Tibial nerve (tissue), 4 donors: Measurements from ENCODE around the gene POU2F2. TPM values are rescaled to one million over a fixed set of nuclear protein-coding genes. Genes with fewer than 3 reads are reported as not detected.

Experiments used
- DNase-seq, 2 donors: peaks; one replicate each; pipeline ENCODE4 v3.0.0-alpha.2; 2019; ENCODE audit warnings: low spot score in 2 of 2
- H3K27ac ChIP-seq, 4 donors: fragments of 200-600 bp; sonication (generic) in 3 of 4; one replicate each; pipeline ENCODE4 v1.5.1; 2017 to 2019; ENCODE audit warnings: mild to moderate bottlenecking in 1 of 4
- H3K27me3 ChIP-seq, 2 donors: fragments of 200-600 bp; sonication (generic) in 1 of 2; one replicate each; pipeline versions ENCODE4 v1.5.1 to v1.6.0; 2017 to 2019
- H3K36me3 ChIP-seq, 3 donors: fragments of 200-600 bp; sonication (generic); one replicate each; pipeline ENCODE4 v1.5.1; 2018 to 2019
- H3K4me1 ChIP-seq, 4 donors: fragments of 200-600 bp; sonication (generic) in 3 of 4; one replicate each; pipeline ENCODE4 v1.5.1; 2017 to 2019
- H3K4me3 ChIP-seq, 4 donors: fragments of 200-600 bp; sonication (generic) in 3 of 4; one replicate each; pipeline ENCODE4 v1.5.1; 2017 to 2019; ENCODE audit warnings: mild to moderate bottlenecking in 1 of 4, moderate library complexity in 1 of 4
- H3K9me3 ChIP-seq, 4 donors: fragments of 200-600 bp; sonication (generic) in 3 of 4; one replicate each; pipeline ENCODE4 v1.5.1; 2017 to 2019
- EP300 ChIP-seq, 2 donors: sonication (generic); formaldehyde crosslinking; IDR thresholded peaks; one replicate each; pipeline ENCODE4 v1.6.1; 2017; ENCODE audit warnings: antibody characterized with exemption in 2 of 2, mild to moderate bottlenecking in 1 of 2
- POLR2A ChIP-seq, 2 donors: fragments of 450-650 bp; IDR thresholded peaks; one replicate each; pipeline ENCODE4 v1.6.1; 2017; ENCODE audit warnings: antibody characterized with exemption in 2 of 2, mild to moderate bottlenecking in 2 of 2, moderate library complexity in 2 of 2
- WGBS, 2 donors: methylation state at CpG; one replicate each; pipeline ENCODE4 v1.1.5; 2018; 5-methylcytosine and 5-hydroxymethylcytosine counted together
- small RNA-seq: library from RNA; depleted of rRNA; stranded (forward); fragments of <200 nt; gene quantifications from one replicate; pipeline ENCODE3, GENCODE V24; 2016
- total RNA-seq, 4 donors: library from RNA; depleted of rRNA; stranded (reverse); fragments of >200 nt; gene quantifications; one replicate each; pipeline ENCODE4 v1.1.0, GENCODE V29; 2016
- TF ChIP-seq, protein P1 (sequence below), 5 experiments: fragments of 200-600 bp in 3 of 5; fragments of 450-650 bp in 2 of 5; sonication (generic) in 3 of 5; IDR thresholded peaks; one replicate each; pipeline ENCODE4 v1.5.1; 2016 to 2019; ENCODE audit warnings: antibody characterized with exemption in 5 of 5, mild to moderate bottlenecking in 3 of 5, moderate library complexity in 2 of 5

The POU2F2 gene
- total RNA-seq, 4 donors from 2014 or later: 0.21 to 6.0 (median 0.51) TPM

DNA sequence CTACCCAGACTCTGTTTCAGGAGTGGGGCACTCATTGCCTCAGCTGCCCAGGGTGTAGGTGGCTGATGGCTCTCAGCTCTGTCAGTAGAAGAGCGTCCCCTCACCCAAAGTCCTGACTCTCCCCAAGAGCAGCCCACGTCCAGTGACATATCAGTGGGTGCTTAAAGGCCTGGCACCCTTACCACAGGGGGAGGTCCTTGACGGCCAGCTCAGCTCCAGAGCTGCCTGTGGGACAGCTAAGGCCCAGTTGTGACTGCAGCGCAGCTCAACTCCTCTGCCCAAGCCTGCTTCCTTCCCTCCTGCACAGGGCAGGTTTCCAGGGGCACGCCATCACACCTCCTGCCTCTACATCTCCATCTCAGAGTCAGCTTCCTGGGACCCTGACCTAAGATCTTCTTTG is 94.6 kb downstream of the POU2F2 start:
- no peak for DNase-seq
- H3K36me3 ChIP-seq: peaks cover 0 to 28% (median 0%) of the 10 kb centered on the region in 3 donors
- no peaks in the 10 kb centered on the region for H3K27me3 ChIP-seq
- TF ChIP-seq, protein P1, sequence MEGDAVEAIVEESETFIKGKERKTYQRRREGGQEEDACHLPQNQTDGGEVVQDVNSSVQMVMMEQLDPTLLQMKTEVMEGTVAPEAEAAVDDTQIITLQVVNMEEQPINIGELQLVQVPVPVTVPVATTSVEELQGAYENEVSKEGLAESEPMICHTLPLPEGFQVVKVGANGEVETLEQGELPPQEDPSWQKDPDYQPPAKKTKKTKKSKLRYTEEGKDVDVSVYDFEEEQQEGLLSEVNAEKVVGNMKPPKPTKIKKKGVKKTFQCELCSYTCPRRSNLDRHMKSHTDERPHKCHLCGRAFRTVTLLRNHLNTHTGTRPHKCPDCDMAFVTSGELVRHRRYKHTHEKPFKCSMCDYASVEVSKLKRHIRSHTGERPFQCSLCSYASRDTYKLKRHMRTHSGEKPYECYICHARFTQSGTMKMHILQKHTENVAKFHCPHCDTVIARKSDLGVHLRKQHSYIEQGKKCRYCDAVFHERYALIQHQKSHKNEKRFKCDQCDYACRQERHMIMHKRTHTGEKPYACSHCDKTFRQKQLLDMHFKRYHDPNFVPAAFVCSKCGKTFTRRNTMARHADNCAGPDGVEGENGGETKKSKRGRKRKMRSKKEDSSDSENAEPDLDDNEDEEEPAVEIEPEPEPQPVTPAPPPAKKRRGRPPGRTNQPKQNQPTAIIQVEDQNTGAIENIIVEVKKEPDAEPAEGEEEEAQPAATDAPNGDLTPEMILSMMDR (IDR thresholded peaks at IDR 0.05): no peak
- TF ChIP-seq POLR2A (IDR thresholded peaks at IDR 0.05) (no peak), EP300 (IDR thresholded peaks at IDR 0.05) (no peak)
- no peak overlapping the region for H3K4me3 ChIP-seq
- 92 to 100% methylated on average over 2 to 5 of the region's 5 CpGs for WGBS, 2 donors
- no peaks in the 10 kb centered on the region for H3K4me1 ChIP-seq
- H3K27ac ChIP-seq: no peak overlapping the region
- no peaks in the 10 kb centered on the region for H3K9me3 ChIP-seq

Small RNA genes lying within 50 kb of the gene (small RNA-seq; reads per million reads assigned to genes)
- not detected for gene MIR4323

Other genes starting within 250 kb of the POU2F2 start
- 100 to 1,000 TPM in 3 of 4 donors, 10 to 100 TPM in 1; 68.4 to 225 (median 121) TPM for gene ARHGEF1, start 249.3 kb downstream of the POU2F2 start, total RNA-seq
- under 1 TPM in 3 of 4 donors, not detected in 1; 0.30 to 0.59 (median 0.42) TPM for gene ERFL, start 204.0 kb downstream of the POU2F2 start, total RNA-seq
- 100 to 1,000 TPM; 168 to 206 (median 199) TPM for gene RABAC1, start 173.1 kb downstream of the POU2F2 start, total RNA-seq
- gene ATP1A3, start 138.2 kb downstream of the POU2F2 start, total RNA-seq: not detected
- 10 to 100 TPM in 1 of 4 donors, 1 to 10 TPM in 3; 2.4 to 12.0 (median 3.2) TPM for gene GRIK5, start 62.2 kb downstream of the POU2F2 start, total RNA-seq
- gene ZNF574, start 56.3 kb downstream of the POU2F2 start, total RNA-seq: 10 to 100 TPM; 14.3 to 22.2 (median 17.5) TPM
- gene DEDD2, start 85.2 kb upstream of the POU2F2 start, total RNA-seq: 10 to 100 TPM; 33.9 to 56.2 (median 40.3) TPM
- gene ZNF526, start 87.9 kb upstream of the POU2F2 start, total RNA-seq: 1 to 10 TPM; 4.3 to 6.3 (median 6.3) TPM
- 10 to 100 TPM; 24.7 to 34.5 (median 28.3) TPM for gene GSK3A, start 110.2 kb upstream of the POU2F2 start, total RNA-seq
- 10 to 100 TPM; 30.4 to 42.6 (median 35.1) TPM for gene ERF, start 122.7 kb upstream of the POU2F2 start, total RNA-seq
- gene CIC, start 136.8 kb upstream of the POU2F2 start, total RNA-seq: 10 to 100 TPM; 27.0 to 74.1 (median 41.3) TPM
- under 1 TPM in 2 of 4 donors, not detected in 2; 0.30 to 0.44 TPM for gene PRR19, start 169.7 kb upstream of the POU2F2 start, total RNA-seq
- gene PAFAH1B3, start 170.2 kb upstream of the POU2F2 start, total RNA-seq: 1 to 10 TPM; 3.8 to 9.0 (median 8.1) TPM
- gene TMEM145, start 180.9 kb upstream of the POU2F2 start, total RNA-seq: under 1 TPM in 1 of 4 donors, not detected in 3; 0.20 TPM
- 10 to 100 TPM; 17.9 to 33.3 (median 22.4) TPM for gene MEGF8, start 193.2 kb upstream of the POU2F2 start, total RNA-seq